HG03159 (cell line): Measurements from ENCODE around the gene APOC1.

Experiments
- ATAC-seq: cut with Tn5 transposase; IDR thresholded peaks from one replicate; pipeline ENCODE4 v1.9.1; 2021; ENCODE audit warnings: mild to moderate bottlenecking, moderate library complexity; ENCODE audit not compliant: unreplicated experiment

The APOC1 gene

DNA sequence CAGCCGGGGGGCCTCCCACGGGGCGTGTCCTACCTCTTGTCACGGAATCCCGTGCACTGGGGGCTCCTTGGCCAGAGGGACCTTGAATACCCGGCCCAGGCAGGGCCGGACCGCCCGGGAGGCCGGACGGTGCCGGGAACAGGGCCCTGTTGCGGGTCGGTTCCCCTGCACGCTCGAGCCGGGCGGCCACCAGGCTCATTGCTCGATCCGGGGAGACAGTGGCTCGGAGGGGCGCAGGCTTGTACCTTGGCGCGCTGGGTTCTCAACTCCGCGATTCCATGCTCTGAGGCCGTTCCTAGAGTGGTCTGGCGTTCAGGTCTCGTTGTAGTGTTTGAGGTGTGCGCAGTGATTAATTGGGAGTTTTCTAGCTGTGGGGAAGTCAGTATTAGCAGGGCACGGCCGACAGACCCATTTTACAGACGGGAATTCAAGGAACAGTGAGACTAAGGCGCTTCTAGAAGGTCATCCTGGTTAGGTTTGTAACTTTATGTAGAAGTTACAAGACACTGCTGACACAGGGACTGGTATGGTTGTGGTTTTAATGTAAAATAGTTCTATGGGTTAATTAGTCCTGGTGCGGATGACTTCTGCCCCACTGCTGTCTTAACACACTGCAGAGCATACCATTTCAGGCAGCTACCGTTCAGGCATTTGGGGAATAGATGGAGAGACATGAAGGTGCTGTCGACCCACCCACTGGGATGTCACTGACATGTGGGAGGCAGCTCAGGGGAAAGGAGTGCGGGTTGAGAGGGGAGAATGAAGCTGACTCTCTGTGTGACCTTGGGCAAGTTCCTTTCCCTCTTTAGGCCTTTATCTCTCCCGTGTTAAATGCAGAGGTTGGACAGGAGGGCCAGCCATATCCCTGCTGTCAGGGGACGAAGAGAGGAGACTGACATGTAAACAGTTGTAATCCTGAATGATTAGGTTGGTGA is 41.4 kb downstream of the APOC1 start:
- peak; percentile 14 for ATAC-seq

DNA sequence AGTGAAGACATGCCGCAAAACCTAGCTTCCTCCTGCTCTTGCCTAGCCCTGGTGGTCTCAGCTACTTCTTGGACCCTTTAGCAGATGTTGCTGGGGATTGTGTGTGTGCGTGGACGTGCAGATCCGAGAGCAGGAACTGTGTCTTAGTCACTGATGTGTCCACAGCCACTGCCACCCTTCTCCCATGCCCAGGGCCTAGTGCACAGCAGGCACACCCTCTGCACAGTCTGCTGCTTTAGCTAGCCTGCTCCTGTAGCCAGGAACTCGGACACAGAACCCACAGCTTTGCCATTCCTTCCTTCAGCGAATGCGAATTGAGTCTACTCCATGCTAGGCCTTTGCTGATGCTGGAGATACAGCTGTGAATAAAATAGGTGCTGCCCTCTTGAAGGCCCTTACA is 43.1 kb downstream of the APOC1 start:
- ATAC-seq: no peak

DNA sequence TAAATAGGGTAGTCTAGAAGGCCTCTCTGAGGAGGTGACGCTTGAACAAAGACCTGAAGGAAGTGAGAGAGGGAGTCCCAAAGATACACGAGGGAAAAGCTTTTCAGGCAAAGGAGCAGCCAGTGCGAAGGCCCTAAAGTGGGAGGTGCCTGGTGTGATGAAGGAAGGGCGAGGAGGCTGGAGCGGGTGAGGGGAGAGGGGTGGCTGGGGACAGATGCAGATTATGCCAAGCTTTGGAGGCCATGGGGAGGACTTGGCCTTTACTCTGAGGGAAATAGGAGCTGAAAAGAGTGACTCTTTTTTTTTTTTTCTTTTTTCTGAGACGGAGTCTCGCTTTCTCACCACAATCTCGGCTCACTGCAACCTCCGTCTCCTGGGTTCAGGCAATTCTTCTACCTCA is 43.7 kb downstream of the APOC1 start:
- ATAC-seq: no peak

DNA sequence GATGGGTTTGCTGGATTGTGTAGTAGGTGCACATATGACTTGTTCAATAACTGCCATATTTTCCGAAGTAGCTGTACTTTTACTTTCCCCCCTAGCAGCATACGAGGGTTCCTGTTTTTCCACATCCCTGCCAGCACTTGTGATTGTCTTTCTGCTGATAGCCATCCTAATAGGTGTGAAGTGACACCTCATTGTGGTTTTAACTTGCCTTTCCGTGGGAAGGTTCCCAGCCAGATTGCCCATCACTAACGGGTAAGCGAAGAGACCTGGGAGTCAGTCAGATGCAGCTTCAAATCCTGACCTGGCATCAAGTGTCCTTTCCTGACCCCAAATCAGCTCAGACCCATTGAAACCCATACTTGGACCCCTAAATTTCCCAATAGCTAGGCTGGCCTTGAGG is 45.3 kb downstream of the APOC1 start:
- no peak for ATAC-seq

DNA sequence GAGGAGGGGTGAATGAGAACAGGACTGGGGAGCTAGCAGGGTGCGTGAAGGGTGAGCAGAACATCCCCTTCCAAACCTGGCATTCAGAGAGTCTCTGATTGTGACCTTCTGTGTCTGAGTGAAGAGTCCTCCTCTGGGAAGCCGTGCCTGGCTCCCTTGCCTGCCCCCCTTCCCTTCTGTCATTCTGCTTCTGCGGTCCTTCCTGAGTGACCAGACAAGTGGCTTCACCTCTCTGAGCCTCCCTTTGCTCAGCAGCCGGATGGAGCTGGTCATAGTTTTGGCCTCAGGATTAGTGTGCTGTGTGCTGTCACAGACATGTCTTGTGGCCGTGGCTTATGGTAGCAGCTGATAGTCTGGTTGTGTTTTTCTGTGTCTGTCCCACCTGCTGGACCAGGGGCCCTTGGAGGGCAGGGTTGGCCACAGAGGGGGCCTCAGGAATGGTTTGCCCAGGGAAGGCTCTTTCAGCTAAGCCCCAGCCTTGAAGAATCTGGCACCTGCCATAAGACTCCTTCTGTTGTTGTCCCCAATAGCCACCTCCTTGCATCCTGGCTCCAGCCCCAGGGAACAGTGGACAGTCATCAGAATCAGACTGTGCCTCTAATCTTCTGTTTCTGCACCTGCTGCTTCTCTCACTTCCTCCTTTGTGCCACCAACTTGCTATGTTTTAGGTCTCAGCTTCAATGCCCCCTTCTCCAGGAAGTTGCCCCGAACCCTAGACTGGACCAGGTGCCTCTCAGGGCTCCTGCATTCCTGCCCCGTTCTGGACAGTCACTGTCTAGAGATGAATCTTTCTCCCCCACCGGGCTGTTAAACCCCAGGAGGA is 46.7 kb downstream of the APOC1 start:
- ATAC-seq: no peak

DNA sequence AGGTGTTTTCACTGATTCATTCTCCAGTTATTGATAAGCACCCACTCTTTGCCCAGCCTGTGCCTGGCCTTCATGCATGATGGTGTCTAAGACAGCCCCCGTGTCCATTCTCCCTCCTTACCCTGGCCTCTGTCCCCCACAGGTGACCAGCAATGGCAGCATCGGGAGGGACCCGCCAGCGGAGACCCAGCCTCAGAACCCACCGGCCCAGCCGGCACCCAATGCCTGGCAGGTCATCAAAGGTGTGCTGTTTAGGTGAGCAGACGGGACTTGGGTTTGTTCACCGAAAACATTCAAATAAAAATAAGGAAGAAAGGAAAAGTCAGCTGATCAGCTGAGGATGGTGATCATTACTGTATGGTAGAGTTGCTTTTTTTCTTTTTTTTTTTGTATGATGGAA is 47.4 kb downstream of the APOC1 start:
- ATAC-seq: no peak

DNA sequence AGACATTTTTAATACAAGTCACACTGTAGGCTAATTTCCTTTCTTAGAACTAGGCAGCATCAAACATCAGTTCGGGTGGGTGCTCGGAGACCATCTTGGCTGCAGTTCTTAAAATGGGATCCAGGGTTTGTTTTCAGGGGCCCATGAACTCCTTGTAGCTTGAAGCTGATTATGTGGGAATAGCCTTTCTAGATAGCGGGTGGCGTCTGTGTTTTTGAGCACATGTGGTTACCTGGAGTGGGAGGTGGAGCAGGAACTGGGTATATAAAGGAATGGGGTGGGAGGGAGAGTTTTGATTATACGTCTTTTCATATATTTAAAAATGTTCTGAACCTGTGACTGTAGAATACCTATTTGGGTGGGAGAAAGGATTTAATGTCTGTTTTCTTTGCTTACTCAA is 53.7 kb downstream of the APOC1 start:
- ATAC-seq: no peak

DNA sequence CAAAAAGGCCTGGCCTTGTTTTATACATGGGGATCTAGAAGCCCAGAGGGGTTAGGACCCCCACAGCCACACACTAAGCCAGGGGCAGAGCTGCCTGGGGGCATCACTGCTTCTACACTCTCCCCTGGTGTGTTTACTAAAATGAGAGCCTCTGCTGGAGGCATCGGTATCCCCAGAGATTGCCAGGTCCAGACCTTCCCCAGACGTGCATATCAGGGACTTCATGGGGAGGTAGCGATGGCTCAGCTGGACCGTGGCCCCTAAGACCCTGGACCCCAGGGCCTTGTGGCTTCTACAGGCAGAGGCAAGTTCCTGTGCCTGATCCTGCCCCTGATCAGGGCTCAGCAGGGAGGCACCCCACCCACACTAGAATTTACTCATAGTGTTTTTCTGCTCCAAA is 54.3 kb downstream of the APOC1 start:
- ATAC-seq: no peak
